HG03457 (cell line): ENCODE data around the gene TMEM147.
"Not testable (repeated sequence)": the region's sequence is repeated elsewhere in the genome, so short reads cannot be mapped to it uniquely, and the experiment has no call there.

Experiments used
- ATAC-seq: cut with Tn5 transposase; IDR thresholded peaks from one replicate; pipeline ENCODE4 v1.9.1; 2021; ENCODE audit warnings: moderate number of reproducible peaks; ENCODE audit not compliant: unreplicated experiment

The TMEM147 gene

GRCh38 chr19:35560677-35561076, 15.3 kb downstream of the TMEM147 start:
- ATAC-seq: no peak

GRCh38 chr19:35561436-35561835, 16.0 kb downstream of the TMEM147 start:
- no peak for ATAC-seq

GRCh38 chr19:35562336-35562735, 16.9 kb downstream of the TMEM147 start:
- no peak for ATAC-seq

- ATAC-seq: no peak
Observed at GRCh38 chr19:35562776-35563175, 17.4 kb downstream of the TMEM147 start.

- ATAC-seq: no peak
Observed at GRCh38 chr19:35563207-35563829, 17.9 kb downstream of the TMEM147 start, which contains the start of gene ATP4A. ATP4A (minus strand) TSS chr19:35563658; CDS start chr19:35563629, 29 bp downstream.

- no peak for ATAC-seq
Observed at GRCh38 chr19:35565016-35565856, 19.8 kb downstream of the TMEM147 start.

- ATAC-seq: no peak
Observed at GRCh38 chr19:35566738-35567137, 21.3 kb downstream of the TMEM147 start.

- ATAC-seq: no peak
Observed at GRCh38 chr19:35569281-35569781, 23.9 kb downstream of the TMEM147 start.

GRCh38 chr19:35571406-35571965, 26.1 kb downstream of the TMEM147 start:
- no peak for ATAC-seq

- ATAC-seq: no peak
Observed at GRCh38 chr19:35577918-35578317, 32.5 kb downstream of the TMEM147 start.

- no peak for ATAC-seq
Observed at GRCh38 chr19:35578707-35579106, 33.3 kb downstream of the TMEM147 start.

- ATAC-seq: no peak
Observed at GRCh38 chr19:35582760-35583159, 37.3 kb downstream of the TMEM147 start.

GRCh38 chr19:35585848-35586247, 40.4 kb downstream of the TMEM147 start, which contains the start of gene PMIS2:
PMIS2 (plus strand) TSS chr19:35586173; CDS start chr19:35586260, 87 bp downstream.
- no peak for ATAC-seq

GRCh38 chr19:35587321-35587720, 41.9 kb downstream of the TMEM147 start:
- ATAC-seq: no peak

GRCh38 chr19:35590875-35591274, 45.4 kb downstream of the TMEM147 start:
- ATAC-seq: no peak

- no peak for ATAC-seq
Observed at GRCh38 chr19:35592226-35592625, 46.8 kb downstream of the TMEM147 start.

GRCh38 chr19:35595026-35595425, 49.6 kb downstream of the TMEM147 start:
- ATAC-seq: not testable (repeated sequence)

- ATAC-seq: no peak
Observed at GRCh38 chr19:35595928-35596327, 50.5 kb downstream of the TMEM147 start.

GRCh38 chr19:35596366-35596999, 51.1 kb downstream of the TMEM147 start:
- peak; percentile 69 for ATAC-seq
